PC-3 (cell line): Measurements from ENCODE around the gene RALA.

ENCODE experiments used
- EZH2phosphoT487 ChIP-seq: fragments of 300-600 bp; sonication (generic); IDR thresholded peaks from 2 replicates; pipeline ENCODE4 v1.6.1; 2018; ENCODE audit warnings: mild to moderate bottlenecking, antibody characterized with exemption, low read length, borderline replicate concordance
- TF ChIP-seq, protein P1 (sequence below): fragments of 300-600 bp; sonication (generic); conservative IDR thresholded peaks from 2 replicates; pipeline ENCODE4 v1.5.1; 2017; ENCODE audit warnings: antibody characterized with exemption, low read depth, mild to moderate bottlenecking, low read length

DNA sequence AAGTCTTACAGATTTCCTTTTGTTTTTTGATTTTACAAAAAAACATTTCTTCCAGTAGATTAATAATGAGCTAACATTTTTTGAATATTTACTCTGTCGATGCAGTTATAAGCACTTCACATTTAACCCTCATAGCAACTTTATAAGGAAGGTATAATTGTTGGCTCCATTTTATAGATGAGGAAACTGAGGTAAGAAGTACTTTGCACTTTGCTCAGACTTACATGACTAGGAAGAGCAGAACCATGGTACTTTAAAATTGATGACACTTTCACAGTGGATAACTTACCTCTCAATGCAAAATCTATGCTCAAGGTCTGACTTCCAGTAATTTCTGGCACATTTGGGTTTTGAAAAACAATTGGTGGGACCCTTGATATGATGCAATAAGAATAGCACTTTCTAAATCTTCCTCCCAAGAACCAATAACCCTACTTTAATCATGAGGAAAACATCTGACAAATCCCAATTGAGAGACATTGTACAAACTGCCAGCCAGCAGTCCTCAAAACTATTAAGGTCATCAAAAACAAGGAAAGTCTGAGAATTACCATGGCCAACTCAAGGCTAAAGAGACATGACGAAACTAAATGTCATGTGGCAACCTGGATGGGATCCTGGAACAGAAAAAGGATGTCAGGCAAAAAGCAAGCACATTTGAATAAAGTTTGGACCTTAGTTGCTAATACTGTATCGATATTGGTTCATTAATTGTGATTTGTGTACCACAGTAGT is 72.6 kb downstream of the RALA start:
- TF ChIP-seq, protein P1, sequence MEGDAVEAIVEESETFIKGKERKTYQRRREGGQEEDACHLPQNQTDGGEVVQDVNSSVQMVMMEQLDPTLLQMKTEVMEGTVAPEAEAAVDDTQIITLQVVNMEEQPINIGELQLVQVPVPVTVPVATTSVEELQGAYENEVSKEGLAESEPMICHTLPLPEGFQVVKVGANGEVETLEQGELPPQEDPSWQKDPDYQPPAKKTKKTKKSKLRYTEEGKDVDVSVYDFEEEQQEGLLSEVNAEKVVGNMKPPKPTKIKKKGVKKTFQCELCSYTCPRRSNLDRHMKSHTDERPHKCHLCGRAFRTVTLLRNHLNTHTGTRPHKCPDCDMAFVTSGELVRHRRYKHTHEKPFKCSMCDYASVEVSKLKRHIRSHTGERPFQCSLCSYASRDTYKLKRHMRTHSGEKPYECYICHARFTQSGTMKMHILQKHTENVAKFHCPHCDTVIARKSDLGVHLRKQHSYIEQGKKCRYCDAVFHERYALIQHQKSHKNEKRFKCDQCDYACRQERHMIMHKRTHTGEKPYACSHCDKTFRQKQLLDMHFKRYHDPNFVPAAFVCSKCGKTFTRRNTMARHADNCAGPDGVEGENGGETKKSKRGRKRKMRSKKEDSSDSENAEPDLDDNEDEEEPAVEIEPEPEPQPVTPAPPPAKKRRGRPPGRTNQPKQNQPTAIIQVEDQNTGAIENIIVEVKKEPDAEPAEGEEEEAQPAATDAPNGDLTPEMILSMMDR: no peak
- TF ChIP-seq EZH2phosphoT487: no peak
